Activated CD8-positive, alpha-beta memory T cell treated with anti-CD3 and anti-CD28 coated beads, Interleukin-2, amount 10 ng/mL, durations not matched to agents 7 days and 5 days (primary cell): ENCODE data around the gene SNX30. TPM values are rescaled to one million over a fixed set of nuclear protein-coding genes. Genes with fewer than 3 reads are reported as not detected.

ENCODE experiments used
- ATAC-seq: fragments of 150-1000 bp; cut with Tn5 transposase; one replicate; pipeline ENCODE4 v1.10.0; 2021; ENCODE audit warnings: moderate library complexity
- CTCF ChIA-PET: fragments of 350-600 bp; sonication (Branson Sonifier 250); formaldehyde crosslinking; loops from one replicate; lab custom pipeline; 2021; ENCODE audit warnings: antibody characterized with exemption; lab: Charles Lee
- DNase-seq: peaks from one replicate; pipeline ENCODE4 v3.0.0-alpha.2; 2020
- H3K27ac Mint-ChIP-seq: one replicate; pipeline ENCODE4 v1.8.0; 2021; ENCODE audit warnings: mild to moderate bottlenecking, mixed read lengths
- H3K27me3 Mint-ChIP-seq: one replicate; pipeline ENCODE4 v1.8.0; 2021; ENCODE audit warnings: mixed read lengths
- H3K36me3 Mint-ChIP-seq: one replicate; pipeline ENCODE4 v1.8.0; 2021; ENCODE audit warnings: mild to moderate bottlenecking, mixed read lengths
- H3K4me1 Mint-ChIP-seq: one replicate; pipeline ENCODE4 v1.8.0; 2021; ENCODE audit warnings: mixed read lengths
- H3K4me3 Mint-ChIP-seq: one replicate; pipeline ENCODE4 v1.8.0; 2021; ENCODE audit warnings: mild to moderate bottlenecking, moderate library complexity, mixed read lengths
- H3K9me3 Mint-ChIP-seq: one replicate; pipeline ENCODE4 v1.8.0; 2022; ENCODE audit warnings: low read depth, mixed read lengths
- total RNA-seq, 2 experiments: library from RNA; stranded (reverse); gene quantifications; one replicate each; pipeline ENCODE4 v1.2.3, GENCODE V29; 2021

SNX30 gene
- total RNA-seq, 2 experiments from 2014 or later = 2.3 to 3.6 TPM

- no peaks in the 10 kb centered on the region for H3K36me3 Mint-ChIP-seq
- H3K27me3 Mint-ChIP-seq = no peaks in the 10 kb centered on the region
- H3K9me3 Mint-ChIP-seq = no peaks in the 10 kb centered on the region
- no peaks in the 10 kb centered on the region for H3K4me1 Mint-ChIP-seq
- no peak overlapping the region for H3K4me3 Mint-ChIP-seq
- no peak overlapping the region for H3K27ac Mint-ChIP-seq
- DNase-seq (no peak), ATAC-seq (no peak)
- CTCF ChIA-PET = interaction anchor here (1.5 kb wide), 1 partner anchor 22 kb away, joined by 3 read pairs; no protein-coding TSS in a partner anchor
Measured at GRCh38 chr9:112823257-112823656, 72.7 kb downstream of the SNX30 start.

- CTCF ChIA-PET = interaction anchor here (1.5 kb wide), 1 partner anchor 11 kb away, joined by 4 read pairs; no protein-coding TSS in a partner anchor
Measured at GRCh38 chr9:112831281-112831851, 80.8 kb downstream of the SNX30 start.

GRCh38 chr9:112831969-112832368 lies 81.4 kb downstream of the SNX30 start:
- CTCF ChIA-PET = no interaction called here
- Mint-ChIP-seq H3K4me1 (peaks cover 1% of the 10 kb centered on the region), H3K4me3 (no peak overlapping the region), H3K27me3 (no peaks in the 10 kb centered on the region), H3K27ac (no peak overlapping the region), H3K36me3 (no peaks in the 10 kb centered on the region), H3K9me3 (no peaks in the 10 kb centered on the region)
- ATAC-seq (no peak), DNase-seq (no peak)

More at GRCh38 chr9:112831281-112831851, 80.8 kb downstream of the SNX30 start:
- DNase-seq (no peak), ATAC-seq (no peak)
- Mint-ChIP-seq H3K27ac (no peak overlapping the region), H3K4me1 (peaks cover 1% of the 10 kb centered on the region), H3K4me3 (no peak overlapping the region), H3K27me3 (no peaks in the 10 kb centered on the region), H3K9me3 (no peaks in the 10 kb centered on the region), H3K36me3 (no peaks in the 10 kb centered on the region)

- CTCF ChIA-PET = interaction anchor here (0.6 kb wide), 1 partner anchor 341 kb away, joined by 3 read pairs; no protein-coding TSS in a partner anchor
- no peaks in the 10 kb centered on the region for H3K27me3 Mint-ChIP-seq
- H3K4me3 Mint-ChIP-seq = no peak overlapping the region
- no peaks in the 10 kb centered on the region for H3K9me3 Mint-ChIP-seq
- no peak overlapping the region for H3K27ac Mint-ChIP-seq
- DNase-seq = no peak
- H3K36me3 Mint-ChIP-seq = no peaks in the 10 kb centered on the region
- H3K4me1 Mint-ChIP-seq = peaks cover 1% of the 10 kb centered on the region
- ATAC-seq = no peak
Measured at GRCh38 chr9:112833081-112833480, 82.5 kb downstream of the SNX30 start.

DNA sequence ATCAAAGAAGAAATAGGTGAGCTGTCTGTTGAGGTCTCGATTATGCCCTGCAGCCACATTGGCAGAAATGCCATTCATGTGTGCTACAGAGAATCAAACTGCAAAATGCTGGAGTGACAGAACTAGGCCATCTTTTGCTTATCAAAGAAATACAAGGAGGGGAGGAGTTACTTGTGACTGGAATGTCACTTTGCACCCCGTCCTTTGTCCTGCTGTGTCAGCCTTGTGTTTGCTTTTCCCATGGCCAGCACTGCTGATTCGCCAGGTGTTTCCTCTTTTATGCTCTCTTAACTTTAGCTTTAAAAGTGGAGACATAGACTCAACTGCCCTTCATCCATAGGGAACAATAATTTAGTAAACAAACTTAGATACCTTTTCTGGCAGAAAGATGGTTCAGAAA lies 85.8 kb downstream of the SNX30 start:
- no peaks in the 10 kb centered on the region for H3K27me3 Mint-ChIP-seq
- H3K36me3 Mint-ChIP-seq = no peaks in the 10 kb centered on the region
- ATAC-seq = no peak
- no peak for DNase-seq
- H3K4me3 Mint-ChIP-seq = no peak overlapping the region
- H3K4me1 Mint-ChIP-seq = no peaks in the 10 kb centered on the region
- CTCF ChIA-PET = interaction anchor here (1.4 kb wide), 1 partner anchor 67 kb away, joined by 3 read pairs; no protein-coding TSS in a partner anchor
- no peak overlapping the region for H3K27ac Mint-ChIP-seq
- H3K9me3 Mint-ChIP-seq = no peaks in the 10 kb centered on the region

DNA sequence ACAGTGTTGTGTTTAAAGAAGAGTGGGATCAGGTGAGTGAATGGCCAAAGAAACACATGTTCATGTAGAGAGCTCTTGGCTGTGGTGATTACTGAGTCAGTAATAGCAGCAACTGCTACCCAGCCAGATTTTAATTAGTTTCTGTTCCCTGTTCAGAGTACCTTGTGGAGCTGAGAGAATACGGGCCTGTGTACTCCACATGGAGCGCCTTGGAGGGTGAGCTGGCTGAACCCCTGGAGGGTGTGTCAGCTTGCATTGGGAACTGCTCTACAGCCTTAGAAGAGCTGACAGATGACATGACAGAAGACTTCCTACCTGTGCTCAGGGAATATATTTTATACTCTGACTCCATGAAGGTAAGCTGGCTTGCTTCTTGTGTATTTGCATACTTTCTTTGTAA lies 87.8 kb downstream of the SNX30 start:
- Mint-ChIP-seq H3K4me3 (no peak overlapping the region), H3K36me3 (no peaks in the 10 kb centered on the region), H3K4me1 (no peaks in the 10 kb centered on the region), H3K9me3 (no peaks in the 10 kb centered on the region), H3K27me3 (no peaks in the 10 kb centered on the region), H3K27ac (no peak overlapping the region)
- CTCF ChIA-PET = no interaction called here
- no peak for DNase-seq
- ATAC-seq = no peak

DNA sequence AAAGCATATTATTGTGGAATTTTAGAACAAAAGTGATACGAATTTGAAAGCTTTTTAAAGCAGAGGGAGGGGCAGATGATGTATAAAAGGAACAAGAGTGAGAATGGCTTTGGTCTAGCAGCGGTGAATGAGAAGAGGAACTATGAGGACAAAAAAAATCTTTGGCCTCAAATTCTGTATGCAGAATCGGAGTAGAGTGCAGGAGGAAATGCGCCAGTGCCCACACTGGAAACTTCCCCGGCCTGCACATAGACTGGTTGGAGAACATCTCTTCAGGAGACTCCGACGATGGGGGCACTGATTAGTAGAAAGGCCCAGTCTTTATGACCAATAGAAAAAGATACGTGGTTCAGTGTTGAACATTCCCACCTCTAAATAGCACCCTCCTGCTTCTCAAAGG lies 88.8 kb downstream of the SNX30 start:
- no peak for DNase-seq
- CTCF ChIA-PET = no interaction called here
- Mint-ChIP-seq H3K4me3 (no peak overlapping the region), H3K36me3 (no peaks in the 10 kb centered on the region), H3K4me1 (peaks cover 2% of the 10 kb centered on the region), H3K27me3 (no peaks in the 10 kb centered on the region), H3K27ac (no peak overlapping the region), H3K9me3 (no peaks in the 10 kb centered on the region)
- no peak for ATAC-seq

- Mint-ChIP-seq H3K36me3 (no peaks in the 10 kb centered on the region), H3K27me3 (no peaks in the 10 kb centered on the region), H3K4me1 (peaks cover 11% of the 10 kb centered on the region), H3K9me3 (no peaks in the 10 kb centered on the region), H3K4me3 (no peak overlapping the region), H3K27ac (no peak overlapping the region)
- no peak for DNase-seq
- CTCF ChIA-PET = interaction anchor here (1.1 to 4.6 kb wide), 2 partner anchors 19 to 62 kb away, joined by 3 to 28 read pairs; no protein-coding TSS in a partner anchor
- ATAC-seq = no peak
Measured at GRCh38 chr9:112841261-112841660, 90.7 kb downstream of the SNX30 start.

- CTCF ChIA-PET = interaction anchor here (0.7 to 4.6 kb wide), 4 partner anchors 18 to 1042 kb away, joined by 3 to 28 read pairs (median 5); no protein-coding TSS in a partner anchor
- ATAC-seq = no peak
- H3K27ac Mint-ChIP-seq = no peak overlapping the region
Measured at GRCh38 chr9:112842555-112842954, 92.0 kb downstream of the SNX30 start.

DNA sequence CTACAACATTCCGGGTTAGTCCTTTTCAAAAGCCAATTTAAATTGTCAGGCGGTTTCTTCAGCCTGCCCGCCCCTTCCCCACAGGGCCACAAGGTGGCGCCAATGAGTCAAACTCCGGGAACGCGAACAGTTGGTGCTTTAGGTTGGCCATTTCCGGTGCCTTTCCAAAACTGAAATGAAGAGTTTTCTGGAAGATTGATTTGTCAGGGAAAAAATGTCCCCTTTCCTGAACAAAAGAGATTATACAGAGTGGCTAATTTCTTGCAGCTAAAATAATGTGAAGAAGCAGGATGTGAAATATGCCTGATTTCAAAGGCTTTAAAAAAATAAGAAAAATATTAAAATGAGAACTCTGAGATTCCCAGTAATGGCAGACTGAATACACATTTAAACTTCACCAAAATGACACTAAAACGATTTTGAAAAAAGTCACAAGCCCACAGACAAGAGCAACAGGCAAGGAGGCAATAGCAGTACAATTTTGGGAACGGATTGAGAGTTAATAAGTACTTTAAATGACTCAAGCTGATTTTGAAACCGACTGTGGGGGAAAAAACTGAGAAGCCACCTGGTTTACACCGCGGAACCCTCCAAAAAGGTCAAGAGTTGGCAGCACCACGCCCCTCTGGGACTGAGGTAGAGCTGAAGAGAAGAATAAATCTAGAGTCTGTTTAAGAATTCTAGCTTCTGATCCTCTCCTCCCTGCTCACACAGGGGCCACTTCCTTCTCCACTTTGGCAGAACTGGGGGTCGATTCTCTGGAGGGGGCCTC lies 94.4 kb downstream of the SNX30 start:
- Mint-ChIP-seq H3K27me3 (no peaks in the 10 kb centered on the region), H3K36me3 (no peaks in the 10 kb centered on the region), H3K4me3 (no peak overlapping the region), H3K9me3 (no peaks in the 10 kb centered on the region), H3K4me1 (peaks cover 13% of the 10 kb centered on the region), H3K27ac (no peak overlapping the region)
- ATAC-seq = peak; percentile 75
- CTCF ChIA-PET = interaction anchor here (0.7 to 2.7 kb wide), 9 partner anchors 19 to 267 kb away, joined by 3 to 27 read pairs (median 4); no protein-coding TSS in a partner anchor
- DNase-seq = peak; percentile 80

More at GRCh38 chr9:112842555-112842954, 92.0 kb downstream of the SNX30 start:
- DNase-seq = no peak
- Mint-ChIP-seq H3K36me3 (no peaks in the 10 kb centered on the region), H3K4me3 (no peak overlapping the region), H3K4me1 (peaks cover 11% of the 10 kb centered on the region), H3K27me3 (no peaks in the 10 kb centered on the region), H3K9me3 (no peaks in the 10 kb centered on the region)

- DNase-seq (no peak), ATAC-seq (no peak)
- H3K9me3 Mint-ChIP-seq = no peaks in the 10 kb centered on the region
- no peaks in the 10 kb centered on the region for H3K36me3 Mint-ChIP-seq
- no peak overlapping the region for H3K4me3 Mint-ChIP-seq
- H3K27me3 Mint-ChIP-seq = no peaks in the 10 kb centered on the region
- CTCF ChIA-PET = interaction anchor here (0.7 to 2.7 kb wide), 5 partner anchors 9 to 265 kb away, joined by 3 to 27 read pairs (median 4); no protein-coding TSS in a partner anchor
- peaks cover 13% of the 10 kb centered on the region for H3K4me1 Mint-ChIP-seq
- no peak overlapping the region for H3K27ac Mint-ChIP-seq
Measured at GRCh38 chr9:112846528-112847488, 96.2 kb downstream of the SNX30 start.

GRCh38 chr9:112848316-112849151 lies 98.0 kb downstream of the SNX30 start:
- CTCF ChIA-PET = no interaction called here
- ATAC-seq (no peak), DNase-seq (no peak)
- Mint-ChIP-seq H3K36me3 (no peaks in the 10 kb centered on the region), H3K4me3 (no peak overlapping the region), H3K4me1 (peaks cover 13% of the 10 kb centered on the region), H3K27me3 (no peaks in the 10 kb centered on the region), H3K27ac (no peak overlapping the region), H3K9me3 (no peaks in the 10 kb centered on the region)
